ENCODE results near the gene VAV3.

VAV3 gene

GRCh38 chr1:107588321-107588720 lies 376.7 kb downstream of the VAV3 start:
- no peak for TF ChIP-seq CTCF (IDR thresholded peaks at IDR 0.05; ENCODE audit: low read length, missing control alignments)
- no peak for DNase-seq (ENCODE audit: low read depth)

GRCh38 chr1:107575226-107575625 lies 389.8 kb downstream of the VAV3 start:
- no peak overlapping the region for H3K4me3 ChIP-seq (replicated peaks; ENCODE audit: low read depth, low read length)
- no peak for DNase-seq (ENCODE audit: low read depth)
- no peak for TF ChIP-seq CTCF (IDR thresholded peaks at IDR 0.05; ENCODE audit: low read length, missing control alignments)

More at GRCh38 chr1:107588321-107588720, 376.7 kb downstream of the VAV3 start:
- H3K4me3 ChIP-seq (replicated peaks; ENCODE audit: low read depth, low read length) = no peak overlapping the region

- no peak for TF ChIP-seq CTCF (IDR thresholded peaks at IDR 0.05; ENCODE audit: low read length, missing control alignments)
- no peak for DNase-seq (ENCODE audit: low read depth)
- no peak overlapping the region for H3K4me3 ChIP-seq (replicated peaks; ENCODE audit: low read depth, low read length)
Observed at GRCh38 chr1:107574044-107574443, 390.9 kb downstream of the VAV3 start.

- DNase-seq (ENCODE audit: low read depth) = peak; percentile 11
- H3K4me3 ChIP-seq (replicated peaks; ENCODE audit: low read depth, low read length) = no peak overlapping the region
- no peak for TF ChIP-seq CTCF (IDR thresholded peaks at IDR 0.05; ENCODE audit: low read length, missing control alignments)
Observed at GRCh38 chr1:107572674-107573211, 392.2 kb downstream of the VAV3 start.

- DNase-seq (ENCODE audit: low read depth) = peak; percentile 0
- no peak overlapping the region for H3K4me3 ChIP-seq (replicated peaks; ENCODE audit: low read depth, low read length)
- no peak for TF ChIP-seq CTCF (IDR thresholded peaks at IDR 0.05; ENCODE audit: low read length, missing control alignments)
Observed at GRCh38 chr1:107570768-107571167, 394.2 kb downstream of the VAV3 start.

- no peak for TF ChIP-seq CTCF (IDR thresholded peaks at IDR 0.05; ENCODE audit: low read length, missing control alignments)
- DNase-seq (ENCODE audit: low read depth) = no peak
- no peak overlapping the region for H3K4me3 ChIP-seq (replicated peaks; ENCODE audit: low read depth, low read length)
Observed at GRCh38 chr1:107563441-107563840, 401.5 kb downstream of the VAV3 start.

- H3K4me3 ChIP-seq (replicated peaks; ENCODE audit: low read depth, low read length) = no peak overlapping the region
- no peak for TF ChIP-seq CTCF (IDR thresholded peaks at IDR 0.05; ENCODE audit: low read length, missing control alignments)
- DNase-seq (ENCODE audit: low read depth) = no peak
Observed at GRCh38 chr1:107559881-107560280, 405.1 kb downstream of the VAV3 start.
